Ascending aorta (tissue), 2 donors: ENCODE measurements around the gene ABLIM2. TPM values are rescaled to one million over a fixed set of nuclear protein-coding genes. Genes with fewer than 3 reads are reported as not detected.

ENCODE experiments used
- DNase-seq, 2 donors: peaks; one replicate each; pipeline ENCODE4 v3.0.0-alpha.2; 2019; ENCODE audit warnings: low spot score in 2 of 2
- H3K27ac ChIP-seq, 2 donors: fragments of 200-600 bp; sonication (generic); one replicate each; pipeline ENCODE4 v1.5.1; 2016 to 2017; ENCODE audit warnings: mild to moderate bottlenecking in 1 of 2
- H3K27me3 ChIP-seq: fragments of 200-600 bp; sonication (generic); one replicate; pipeline ENCODE4 v1.5.1; 2017
- H3K36me3 ChIP-seq, 2 donors: fragments of 200-600 bp; sonication (generic); one replicate each; pipeline ENCODE4 v1.5.1; 2016
- H3K4me1 ChIP-seq, 2 donors: fragments of 200-600 bp; sonication (generic); one replicate each; pipeline ENCODE4 v1.5.1; 2016 to 2017; ENCODE audit warnings: mild to moderate bottlenecking in 1 of 2
- H3K4me3 ChIP-seq, 2 donors: fragments of 200-600 bp; sonication (generic); one replicate each; pipeline ENCODE4 v1.5.1; 2016 to 2017; ENCODE audit warnings: mild to moderate bottlenecking in 1 of 2
- H3K9me3 ChIP-seq, 2 donors: fragments of 200-600 bp; sonication (generic); one replicate each; pipeline ENCODE4 v1.5.1; 2016
- CTCF ChIP-seq, 3 experiments: fragments of 200-600 bp in 2 of 3; fragments of 450-650 bp in 1 of 3; sonication (generic) in 2 of 3; IDR thresholded peaks; one replicate each; pipeline ENCODE4 v1.5.1; 2016 to 2019; ENCODE audit warnings: antibody characterized with exemption in 3 of 3, mild to moderate bottlenecking in 1 of 3, moderate library complexity in 1 of 3
- intact Hi-C: fragments of 100-400 bp; cut with DNase I; formaldehyde crosslinking; loops from one replicate; pipeline ENCODE4 v1.15.1; 2023
- total RNA-seq: library from RNA; depleted of rRNA; stranded (reverse); fragments of >200 nt; gene quantifications from one replicate; pipeline ENCODE4 v1.1.0, GENCODE V29; 2016

ABLIM2 gene
- total RNA-seq, 1 donor from 2014 or later, result 30.8 TPM

- no peaks in the 10 kb centered on the region for H3K9me3 ChIP-seq
- H3K36me3 ChIP-seq, result no peaks in the 10 kb centered on the region
- no peaks in the 10 kb centered on the region for H3K4me1 ChIP-seq
- H3K27me3 ChIP-seq, result no peaks in the 10 kb centered on the region
- no peak for DNase-seq
- TF ChIP-seq CTCF (IDR thresholded peaks at IDR 0.05), result no peak
- no peak overlapping the region for H3K4me3 ChIP-seq
- intact Hi-C loops, result loop anchor here (5.0 kb wide), 1 partner anchor 140 kb away; no protein-coding TSS in a partner anchor
- no peak overlapping the region for H3K27ac ChIP-seq
Measured at GRCh38 chr4:7917669-7918068, 240.9 kb downstream of the ABLIM2 start.

- Histone ChIP-seq H3K36me3 (no peaks in the 10 kb centered on the region), H3K27ac (no peak overlapping the region), H3K4me3 (no peak overlapping the region), H3K9me3 (no peaks in the 10 kb centered on the region), H3K27me3 (no peaks in the 10 kb centered on the region), H3K4me1 (peaks cover 0 to 12% of the 10 kb centered on the region in 2 donors)
- intact Hi-C loops, result loop anchor here (5.0 kb wide), 1 partner anchor 141 kb away; no protein-coding TSS in a partner anchor
- DNase-seq, result no peak
- no peak for TF ChIP-seq CTCF (IDR thresholded peaks at IDR 0.05)
Measured at GRCh38 chr4:7915875-7916242, 242.8 kb downstream of the ABLIM2 start.

Other genes starting within 250 kb of the ABLIM2 start
- 84.9 TPM for gene AFAP1, start 219.0 kb downstream of the ABLIM2 start, total RNA-seq
- 64.5 TPM for gene SH3TC1, start 40.5 kb upstream of the ABLIM2 start, total RNA-seq
- 52.6 TPM for gene HTRA3, start 110.9 kb upstream of the ABLIM2 start, total RNA-seq